Omental fat pad (tissue), 4 donors: ENCODE data around the gene RPUSD2. TPM values are rescaled to one million over a fixed set of nuclear protein-coding genes. Genes with fewer than 3 reads are reported as not detected.

Experiments
- ATAC-seq: fragments of 150-250 bp; one replicate; pipeline ENCODE4 v1.9.1; 2016; ENCODE audit warnings: mild to moderate bottlenecking, moderate library complexity; ENCODE audit not compliant: low FRiP score
- DNase-seq: peaks from one replicate; pipeline ENCODE4 v3.0.0-alpha.2; 2019; ENCODE audit warnings: low spot score
- total RNA-seq, 4 donors: library from RNA; depleted of rRNA; stranded (reverse); fragments of >200 nt; gene quantifications; one replicate each; pipeline ENCODE4 v1.1.0, GENCODE V29; 2016
- TF ChIP-seq, protein P1 (sequence below), 3 donors: fragments of 450-650 bp; IDR thresholded peaks; one replicate each; pipeline ENCODE4 v1.5.1; 2016 to 2017; ENCODE audit warnings: antibody characterized with exemption in 3 of 3, mild to moderate bottlenecking in 3 of 3, moderate library complexity in 2 of 3

The RPUSD2 gene
- total RNA-seq, 4 donors from 2014 or later = 2.3 to 7.8 (median 4.5) TPM

- no peak for ATAC-seq
- TF ChIP-seq, protein P1, sequence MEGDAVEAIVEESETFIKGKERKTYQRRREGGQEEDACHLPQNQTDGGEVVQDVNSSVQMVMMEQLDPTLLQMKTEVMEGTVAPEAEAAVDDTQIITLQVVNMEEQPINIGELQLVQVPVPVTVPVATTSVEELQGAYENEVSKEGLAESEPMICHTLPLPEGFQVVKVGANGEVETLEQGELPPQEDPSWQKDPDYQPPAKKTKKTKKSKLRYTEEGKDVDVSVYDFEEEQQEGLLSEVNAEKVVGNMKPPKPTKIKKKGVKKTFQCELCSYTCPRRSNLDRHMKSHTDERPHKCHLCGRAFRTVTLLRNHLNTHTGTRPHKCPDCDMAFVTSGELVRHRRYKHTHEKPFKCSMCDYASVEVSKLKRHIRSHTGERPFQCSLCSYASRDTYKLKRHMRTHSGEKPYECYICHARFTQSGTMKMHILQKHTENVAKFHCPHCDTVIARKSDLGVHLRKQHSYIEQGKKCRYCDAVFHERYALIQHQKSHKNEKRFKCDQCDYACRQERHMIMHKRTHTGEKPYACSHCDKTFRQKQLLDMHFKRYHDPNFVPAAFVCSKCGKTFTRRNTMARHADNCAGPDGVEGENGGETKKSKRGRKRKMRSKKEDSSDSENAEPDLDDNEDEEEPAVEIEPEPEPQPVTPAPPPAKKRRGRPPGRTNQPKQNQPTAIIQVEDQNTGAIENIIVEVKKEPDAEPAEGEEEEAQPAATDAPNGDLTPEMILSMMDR (IDR thresholded peaks at IDR 0.05) = no peak
- DNase-seq = no peak
Measured at GRCh38 chr15:40536501-40536900, 32.6 kb upstream of the RPUSD2 start.

DNA sequence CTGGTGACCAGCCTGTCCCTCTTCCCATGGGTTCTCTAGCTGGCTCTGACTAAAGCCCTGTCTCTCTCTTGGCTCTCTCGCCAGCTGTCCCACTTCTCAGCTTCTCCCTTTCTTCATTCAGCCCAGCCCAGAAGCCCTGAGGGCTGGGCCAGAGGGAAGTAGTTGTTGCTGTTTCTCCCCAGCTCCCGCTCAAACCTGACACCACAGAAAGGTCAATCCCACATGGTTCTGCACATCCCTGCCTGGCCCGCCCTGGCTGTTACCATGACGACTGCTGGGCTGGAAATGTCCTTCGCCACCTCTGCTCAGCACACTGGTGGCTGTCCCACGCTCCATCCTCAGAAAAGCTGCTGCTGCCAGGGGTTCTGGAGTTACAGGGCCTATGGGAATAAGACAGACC lies 30.1 kb upstream of the RPUSD2 start:
- TF ChIP-seq, protein P1 (IDR thresholded peaks at IDR 0.05) = no peak
- no peak for DNase-seq
- no peak for ATAC-seq

GRCh38 chr15:40543082-40543481 lies 26.0 kb upstream of the RPUSD2 start:
- TF ChIP-seq, protein P1 (IDR thresholded peaks at IDR 0.05) = no peak

GRCh38 chr15:40543631-40544294 lies 25.3 kb upstream of the RPUSD2 start:
- no peak for DNase-seq
- TF ChIP-seq, protein P1 (IDR thresholded peaks at IDR 0.05) = no peak
- no peak for ATAC-seq

More at GRCh38 chr15:40543082-40543481, 26.0 kb upstream of the RPUSD2 start:
- DNase-seq = no peak
- ATAC-seq = no peak

DNA sequence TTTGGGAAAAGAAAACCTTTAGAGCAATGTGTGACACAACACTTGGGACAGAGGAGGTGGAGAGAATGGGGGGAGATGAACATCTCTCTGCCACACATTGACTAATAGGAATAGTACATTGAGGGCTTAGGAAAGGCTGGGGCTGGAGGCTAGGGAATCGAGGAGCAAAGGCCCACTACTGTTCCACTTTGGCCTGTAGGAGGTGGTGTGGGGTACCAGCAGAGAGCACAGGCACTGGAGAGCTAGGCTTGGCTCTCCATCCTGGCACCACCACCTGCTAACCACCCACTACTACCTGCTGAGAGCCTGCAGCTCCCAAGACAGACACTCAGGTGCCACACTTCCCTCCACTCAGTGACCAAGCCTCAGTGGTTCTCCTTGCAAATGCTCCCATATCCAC lies 23.6 kb upstream of the RPUSD2 start:
- ATAC-seq (no peak), DNase-seq (no peak)
- TF ChIP-seq, protein P1 (IDR thresholded peaks at IDR 0.05) = no peak

DNA sequence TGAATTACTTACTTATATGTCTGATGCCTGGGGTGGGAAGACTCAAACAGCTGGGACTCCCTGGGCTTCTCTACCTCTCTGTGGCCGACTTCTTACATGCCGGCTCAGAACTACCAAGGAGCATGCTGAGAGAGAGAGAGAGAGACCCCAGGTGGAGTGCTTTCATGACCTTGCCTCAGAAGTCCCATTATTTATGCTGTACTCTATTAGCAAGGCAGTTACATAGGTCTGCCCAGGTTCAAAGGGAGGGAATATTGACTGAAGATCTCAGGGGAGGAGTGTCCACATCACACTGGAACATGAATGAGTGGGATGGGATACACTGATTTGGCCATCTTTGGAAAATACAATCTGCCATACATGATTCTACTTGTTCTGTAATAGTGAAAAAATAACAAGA lies 20.5 kb upstream of the RPUSD2 start:
- ATAC-seq (no peak), DNase-seq (no peak)
- TF ChIP-seq, protein P1 (IDR thresholded peaks at IDR 0.05) = no peak

DNA sequence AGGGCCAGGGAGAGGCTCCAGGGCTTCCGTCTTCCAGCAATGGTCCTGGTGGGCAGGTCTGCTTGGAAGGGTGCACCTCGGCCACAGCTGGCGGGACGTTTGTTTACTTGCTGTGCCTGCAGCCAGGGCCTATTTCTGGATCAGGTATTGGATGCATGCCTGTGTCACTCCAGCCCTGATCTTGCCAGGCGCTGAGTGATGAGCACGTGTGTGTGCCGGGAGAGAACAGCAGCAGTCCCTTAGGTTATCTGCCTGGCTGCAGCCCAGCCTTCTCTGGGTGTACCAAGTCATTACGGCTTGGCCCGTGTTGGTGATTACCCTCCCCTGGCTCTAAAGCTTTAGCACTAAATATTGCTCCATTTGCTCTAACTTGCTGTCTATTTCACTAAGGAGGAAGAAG lies 19.2 kb upstream of the RPUSD2 start:
- ATAC-seq (no peak), DNase-seq (no peak)
- TF ChIP-seq, protein P1 (IDR thresholded peaks at IDR 0.05) = no peak
